Neural cell (in vitro differentiated cells): Measurements from ENCODE around the gene MAN2A2. TPM values are rescaled to one million over a fixed set of nuclear protein-coding genes. Genes with fewer than 3 reads are reported as not detected.

ENCODE experiments used
- H2AFZ ChIP-seq: fragments of 200-600, 300-800 bp; sonication (generic), shearing (Covaris generic); 2 replicates; pipeline ENCODE4 v1.6.0; 2014; ENCODE audit warnings: low read depth, mild to moderate bottlenecking, antibody characterized with exemption, low read length, moderate library complexity
- H3F3A ChIP-seq: fragments of 200-600 bp; shearing (Covaris generic); 2 replicates; pipeline ENCODE4 v1.6.1; 2016; ENCODE audit warnings: mild to moderate bottlenecking, moderate library complexity, mixed read lengths, antibody characterized with exemption, low read length; ENCODE audit not compliant: insufficient read depth, poor library complexity, severe bottlenecking
- H3K27ac ChIP-seq: fragments of 200-600, 300-800 bp; sonication (generic), shearing (Covaris generic); 2 replicates; pipeline ENCODE4 v1.5.1; 2014; ENCODE audit warnings: mild to moderate bottlenecking, low read length, moderate library complexity
- H3K27me3 ChIP-seq: fragments of 300-800, 200-600 bp; sonication (generic), shearing (Covaris generic); 2 replicates; pipeline ENCODE4 v1.6.0; 2014; ENCODE audit warnings: mild to moderate bottlenecking, low read depth, low read length, moderate library complexity; ENCODE audit not compliant: insufficient read depth
- H3K36me3 ChIP-seq: fragments of 300-800, 200-600 bp; sonication (generic), shearing (Covaris generic); 2 replicates; pipeline ENCODE4 v1.5.1; 2014; ENCODE audit warnings: mild to moderate bottlenecking, antibody characterized with exemption, low read length, moderate library complexity; ENCODE audit not compliant: insufficient read depth
- H3K4me2 ChIP-seq: fragments of 300-800, 200-600 bp; sonication (generic), shearing (Covaris generic); 2 replicates; pipeline ENCODE4 v1.6.0; 2014; ENCODE audit warnings: mild to moderate bottlenecking, low read length
- H3K4me3 ChIP-seq: fragments of 300-800, 200-600 bp; sonication (generic), shearing (Covaris generic); 2 replicates; pipeline ENCODE4 v1.5.1; 2014; ENCODE audit warnings: mild to moderate bottlenecking, low read length, moderate library complexity
- H3K79me2 ChIP-seq: fragments of 200-600 bp; shearing (Covaris generic); replicated peaks from 2 replicates; pipeline ENCODE4 v1.6.0; 2014; ENCODE audit warnings: mild to moderate bottlenecking, low read length, moderate library complexity; ENCODE audit not compliant: insufficient read depth
- H3K9ac ChIP-seq: fragments of 300-800, 200-600 bp; sonication (generic), shearing (Covaris generic); 2 replicates; pipeline ENCODE4 v1.6.1; 2016; ENCODE audit warnings: mild to moderate bottlenecking, low read length, mixed read lengths
- H3K9me2 ChIP-seq: fragments of 200-600 bp; shearing (Covaris generic); 2 replicates; pipeline ENCODE4 v1.6.1; 2016; ENCODE audit warnings: mild to moderate bottlenecking, low read length, mixed read lengths; ENCODE audit not compliant: insufficient read depth
- H3K9me3 ChIP-seq: fragments of 200-600, 300-800 bp; sonication (generic), shearing (Covaris generic); 2 replicates; pipeline ENCODE4 v1.6.1; 2016; ENCODE audit warnings: mild to moderate bottlenecking, mixed run types, low read length, moderate library complexity, mixed read lengths
- H4K20me1 ChIP-seq: fragments of 200-600 bp; shearing (Covaris generic); 2 replicates; pipeline ENCODE4 v1.6.1; 2016; ENCODE audit warnings: mild to moderate bottlenecking, mixed run types; ENCODE audit not compliant: insufficient read depth
- EP300 ChIP-seq: fragments of 450-650 bp; conservative IDR thresholded peaks from 2 replicates; pipeline ENCODE4 v1.6.1; 2014; ENCODE audit warnings: antibody characterized with exemption, mild to moderate bottlenecking, moderate library complexity; ENCODE audit not compliant: poor library complexity, severe bottlenecking
- EZH2 ChIP-seq: fragments of 200-600, 300-800 bp; shearing (Covaris generic), sonication (generic); IDR thresholded peaks from 2 replicates; pipeline ENCODE4 v1.6.1; 2014; ENCODE audit warnings: antibody characterized with exemption, low read length, borderline replicate concordance, mild to moderate bottlenecking; ENCODE audit not compliant: insufficient read depth, poor library complexity, severe bottlenecking
- MXI1 ChIP-seq: fragments of 450-650 bp; conservative IDR thresholded peaks from 2 replicates; pipeline ENCODE4 v1.6.1; 2014; ENCODE audit warnings: antibody characterized with exemption, mild to moderate bottlenecking; ENCODE audit not compliant: poor library complexity, severe bottlenecking
- POLR2AphosphoS5 ChIP-seq: IDR thresholded peaks from 2 replicates; pipeline ENCODE4 v1.6.1; 2012
- RAD21 ChIP-seq: fragments of 450-650 bp; conservative IDR thresholded peaks from 2 replicates; pipeline ENCODE4 v1.6.1; 2014; ENCODE audit warnings: antibody characterized with exemption, mild to moderate bottlenecking, moderate library complexity
- SMC3 ChIP-seq: fragments of 450-650 bp; conservative IDR thresholded peaks from 2 replicates; pipeline ENCODE4 v1.6.1; 2014; ENCODE audit warnings: antibody characterized with exemption, mild to moderate bottlenecking, moderate library complexity; ENCODE audit not compliant: poor library complexity
- TAF1 ChIP-seq: IDR thresholded peaks from 2 replicates; pipeline ENCODE4 v1.6.1; 2012; ENCODE audit warnings: low read depth
- polyA plus RNA-seq: library from polyadenylated mRNA; depleted of rRNA; stranded (reverse); fragments of >200 nt; gene quantifications from 2 replicates; pipeline ENCODE4 v1.2.3, GENCODE V29; 2014
- TF ChIP-seq, protein P1 (sequence below): IDR thresholded peaks from 2 replicates; pipeline ENCODE4 v1.6.1; 2012; ENCODE audit warnings: borderline replicate concordance
- TF ChIP-seq, protein P2 (sequence below): fragments of 450-650 bp; IDR thresholded peaks from 2 replicates; pipeline ENCODE4 v1.5.1; 2014; ENCODE audit warnings: antibody characterized with exemption, mild to moderate bottlenecking, moderate library complexity; ENCODE audit not compliant: poor library complexity, severe bottlenecking

The MAN2A2 gene
- polyA plus RNA-seq, 1 donor from 2014 or later: 59.8 TPM

DNA sequence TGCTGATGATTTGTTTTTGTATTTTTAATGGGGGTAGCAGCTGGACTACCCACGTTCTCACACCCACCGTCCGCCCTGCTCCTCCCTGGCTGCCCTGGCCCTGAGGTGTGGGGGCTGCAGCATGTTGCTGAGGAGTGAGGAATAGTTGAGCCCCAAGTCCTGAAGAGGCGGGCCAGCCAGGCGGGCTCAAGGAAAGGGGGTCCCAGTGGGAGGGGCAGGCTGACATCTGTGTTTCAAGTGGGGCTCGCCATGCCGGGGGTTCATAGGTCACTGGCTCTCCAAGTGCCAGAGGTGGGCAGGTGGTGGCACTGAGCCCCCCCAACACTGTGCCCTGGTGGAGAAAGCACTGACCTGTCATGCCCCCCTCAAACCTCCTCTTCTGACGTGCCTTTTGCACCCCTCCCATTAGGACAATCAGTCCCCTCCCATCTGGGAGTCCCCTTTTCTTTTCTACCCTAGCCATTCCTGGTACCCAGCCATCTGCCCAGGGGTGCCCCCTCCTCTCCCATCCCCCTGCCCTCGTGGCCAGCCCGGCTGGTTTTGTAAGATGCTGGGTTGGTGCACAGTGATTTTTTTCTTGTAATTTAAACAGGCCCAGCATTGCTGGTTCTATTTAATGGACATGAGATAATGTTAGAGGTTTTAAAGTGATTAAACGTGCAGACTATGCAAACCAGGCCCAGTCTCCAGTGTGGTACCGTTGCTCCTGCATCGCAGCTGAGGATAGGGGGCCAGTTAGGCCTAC lies 20.1 kb upstream of the MAN2A2 start:
- Histone ChIP-seq H3K27ac (no peak overlapping the region), H3K36me3 (no peaks in the 10 kb centered on the region), H3K9ac (no peak overlapping the region)

DNA sequence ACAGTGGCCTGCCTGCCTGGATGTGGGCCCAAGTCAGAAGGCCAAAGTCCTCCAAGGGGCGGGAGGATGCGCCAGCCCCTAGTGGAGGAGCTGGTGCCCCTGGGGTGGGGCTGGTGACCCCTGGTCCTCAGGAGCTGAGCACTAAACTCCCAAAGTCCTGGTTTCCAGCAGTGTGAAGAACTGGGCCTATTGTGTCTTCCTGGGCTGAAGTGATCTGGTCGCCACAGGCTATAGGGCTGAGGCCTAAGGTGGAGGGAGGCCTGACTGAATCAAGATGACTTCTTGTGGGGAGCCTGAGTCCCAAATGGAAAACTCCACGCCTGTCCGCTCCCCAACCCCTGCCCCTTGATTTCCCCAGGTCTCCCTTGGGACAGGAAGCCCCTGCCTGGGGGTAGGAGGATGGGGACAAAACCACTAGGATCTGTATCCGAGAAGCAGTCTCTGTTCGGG lies 19.6 kb upstream of the MAN2A2 start:
- Histone ChIP-seq H2AFZ (no peak overlapping the region), H3K4me3 (no peak overlapping the region), H3K27ac (no peak overlapping the region), H3K27me3 (no peaks in the 10 kb centered on the region), H3K36me3 (no peaks in the 10 kb centered on the region), H4K20me1 (no peaks in the 10 kb centered on the region), H3K9me3 (no peaks in the 10 kb centered on the region), H3F3A (no peaks in the 10 kb centered on the region), H3K9me2 (no peaks in the 10 kb centered on the region), H3K79me2 (no peaks in the 10 kb centered on the region), H3K9ac (no peak overlapping the region), H3K4me2 (no peak overlapping the region)
- TF ChIP-seq TAF1: no peak
- TF ChIP-seq, protein P1, sequence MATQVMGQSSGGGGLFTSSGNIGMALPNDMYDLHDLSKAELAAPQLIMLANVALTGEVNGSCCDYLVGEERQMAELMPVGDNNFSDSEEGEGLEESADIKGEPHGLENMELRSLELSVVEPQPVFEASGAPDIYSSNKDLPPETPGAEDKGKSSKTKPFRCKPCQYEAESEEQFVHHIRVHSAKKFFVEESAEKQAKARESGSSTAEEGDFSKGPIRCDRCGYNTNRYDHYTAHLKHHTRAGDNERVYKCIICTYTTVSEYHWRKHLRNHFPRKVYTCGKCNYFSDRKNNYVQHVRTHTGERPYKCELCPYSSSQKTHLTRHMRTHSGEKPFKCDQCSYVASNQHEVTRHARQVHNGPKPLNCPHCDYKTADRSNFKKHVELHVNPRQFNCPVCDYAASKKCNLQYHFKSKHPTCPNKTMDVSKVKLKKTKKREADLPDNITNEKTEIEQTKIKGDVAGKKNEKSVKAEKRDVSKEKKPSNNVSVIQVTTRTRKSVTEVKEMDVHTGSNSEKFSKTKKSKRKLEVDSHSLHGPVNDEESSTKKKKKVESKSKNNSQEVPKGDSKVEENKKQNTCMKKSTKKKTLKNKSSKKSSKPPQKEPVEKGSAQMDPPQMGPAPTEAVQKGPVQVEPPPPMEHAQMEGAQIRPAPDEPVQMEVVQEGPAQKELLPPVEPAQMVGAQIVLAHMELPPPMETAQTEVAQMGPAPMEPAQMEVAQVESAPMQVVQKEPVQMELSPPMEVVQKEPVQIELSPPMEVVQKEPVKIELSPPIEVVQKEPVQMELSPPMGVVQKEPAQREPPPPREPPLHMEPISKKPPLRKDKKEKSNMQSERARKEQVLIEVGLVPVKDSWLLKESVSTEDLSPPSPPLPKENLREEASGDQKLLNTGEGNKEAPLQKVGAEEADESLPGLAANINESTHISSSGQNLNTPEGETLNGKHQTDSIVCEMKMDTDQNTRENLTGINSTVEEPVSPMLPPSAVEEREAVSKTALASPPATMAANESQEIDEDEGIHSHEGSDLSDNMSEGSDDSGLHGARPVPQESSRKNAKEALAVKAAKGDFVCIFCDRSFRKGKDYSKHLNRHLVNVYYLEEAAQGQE: no peak
- no peak for TF ChIP-seq SMC3
- TF ChIP-seq EP300: no peak
- no peak for TF ChIP-seq EZH2
- no peak for TF ChIP-seq MXI1
- TF ChIP-seq POLR2AphosphoS5: no peak
- TF ChIP-seq, protein P2, sequence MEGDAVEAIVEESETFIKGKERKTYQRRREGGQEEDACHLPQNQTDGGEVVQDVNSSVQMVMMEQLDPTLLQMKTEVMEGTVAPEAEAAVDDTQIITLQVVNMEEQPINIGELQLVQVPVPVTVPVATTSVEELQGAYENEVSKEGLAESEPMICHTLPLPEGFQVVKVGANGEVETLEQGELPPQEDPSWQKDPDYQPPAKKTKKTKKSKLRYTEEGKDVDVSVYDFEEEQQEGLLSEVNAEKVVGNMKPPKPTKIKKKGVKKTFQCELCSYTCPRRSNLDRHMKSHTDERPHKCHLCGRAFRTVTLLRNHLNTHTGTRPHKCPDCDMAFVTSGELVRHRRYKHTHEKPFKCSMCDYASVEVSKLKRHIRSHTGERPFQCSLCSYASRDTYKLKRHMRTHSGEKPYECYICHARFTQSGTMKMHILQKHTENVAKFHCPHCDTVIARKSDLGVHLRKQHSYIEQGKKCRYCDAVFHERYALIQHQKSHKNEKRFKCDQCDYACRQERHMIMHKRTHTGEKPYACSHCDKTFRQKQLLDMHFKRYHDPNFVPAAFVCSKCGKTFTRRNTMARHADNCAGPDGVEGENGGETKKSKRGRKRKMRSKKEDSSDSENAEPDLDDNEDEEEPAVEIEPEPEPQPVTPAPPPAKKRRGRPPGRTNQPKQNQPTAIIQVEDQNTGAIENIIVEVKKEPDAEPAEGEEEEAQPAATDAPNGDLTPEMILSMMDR: no peak
- TF ChIP-seq RAD21: no peak

More for the DNA sequence above, 20.1 kb upstream of the MAN2A2 start:
- no peaks in the 10 kb centered on the region for H4K20me1 ChIP-seq
- no peaks in the 10 kb centered on the region for H3K9me3 ChIP-seq
- H3K4me3 ChIP-seq: no peak overlapping the region
- no peak overlapping the region for H3K4me2 ChIP-seq
- no peaks in the 10 kb centered on the region for H3K79me2 ChIP-seq
- H2AFZ ChIP-seq: no peak overlapping the region
- no peaks in the 10 kb centered on the region for H3F3A ChIP-seq
- H3K9me2 ChIP-seq: no peaks in the 10 kb centered on the region
- TF ChIP-seq, protein P2: no peak
- TF ChIP-seq EP300: no peak
- TF ChIP-seq, protein P1: no peak
- no peak for TF ChIP-seq SMC3
- TF ChIP-seq RAD21: no peak
- no peak for TF ChIP-seq MXI1
- TF ChIP-seq TAF1: no peak
- TF ChIP-seq EZH2: no peak
- no peak for TF ChIP-seq POLR2AphosphoS5
- H3K27me3 ChIP-seq: no peaks in the 10 kb centered on the region
